ENCODE results near the gene ZNF681. TPM values are rescaled to one million over a fixed set of nuclear protein-coding genes. Genes with fewer than 3 reads are reported as not detected.

The ZNF681 gene
- total and polyA plus RNA-seq, 2 of the 13 experiments (the other 11 are each of a cell fraction or from before 2014, with no cell fraction given), result not detected

GRCh38 chr19:23784274-23784673 is 25.6 kb upstream of the ZNF681 start (continued):
- TF ChIP-seq, protein P1, sequence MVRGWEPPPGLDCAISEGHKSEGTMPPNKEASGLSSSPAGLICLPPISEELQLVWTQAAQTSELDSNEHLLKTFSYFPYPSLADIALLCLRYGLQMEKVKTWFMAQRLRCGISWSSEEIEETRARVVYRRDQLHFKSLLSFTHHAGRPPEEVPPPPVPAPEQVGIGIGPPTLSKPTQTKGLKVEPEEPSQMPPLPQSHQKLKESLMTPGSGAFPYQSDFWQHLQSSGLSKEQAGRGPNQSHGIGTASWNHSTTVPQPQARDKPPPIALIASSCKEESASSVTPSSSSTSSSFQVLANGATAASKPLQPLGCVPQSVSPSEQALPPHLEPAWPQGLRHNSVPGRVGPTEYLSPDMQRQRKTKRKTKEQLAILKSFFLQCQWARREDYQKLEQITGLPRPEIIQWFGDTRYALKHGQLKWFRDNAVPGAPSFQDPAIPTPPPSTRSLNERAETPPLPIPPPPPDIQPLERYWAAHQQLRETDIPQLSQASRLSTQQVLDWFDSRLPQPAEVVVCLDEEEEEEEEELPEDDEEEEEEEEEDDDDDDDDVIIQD (CRISPR knock-in tag; IDR thresholded peaks at IDR 0.05; ENCODE audit: low read depth), result no peak
- TF ChIP-seq PREB (CRISPR knock-in tag; IDR thresholded peaks at IDR 0.05), result no peak

GRCh38 chr19:23783636-23784035 is 24.9 kb upstream of the ZNF681 start:
- in situ Hi-C loops (cut with HindIII; ENCODE audit: extremely low pct_ligation_motif_present, low pct_unique_long_range_greater_than_20kb), result no loop called here
- ATAC-seq, result no peak
- H3K27ac ChIP-seq (ENCODE audit: extremely low read length, insufficient read depth, low read length), result no peak overlapping the region
- TF ChIP-seq PHF21A (CRISPR knock-in tag; IDR thresholded peaks at IDR 0.05), result no peak
- no peak for TF ChIP-seq PLRG1 (conservative IDR thresholded peaks at IDR 0.05)
- TF ChIP-seq GMEB1 (CRISPR knock-in tag; IDR thresholded peaks at IDR 0.05; ENCODE audit: borderline replicate concordance), result no peak
- TF ChIP-seq NONO (IDR thresholded peaks at IDR 0.05), result no peak
- no peak for TF ChIP-seq NONO (CRISPR knock-in tag; conservative IDR thresholded peaks at IDR 0.05)
- TF ChIP-seq DDIT3 (CRISPR knock-in tag; IDR thresholded peaks at IDR 0.05), result no peak
- no peak for TF ChIP-seq POLR2G (IDR thresholded peaks at IDR 0.05; ENCODE audit: low read depth, low read length)
- no peak for TF ChIP-seq ZNF335 (CRISPR knock-in tag; IDR thresholded peaks at IDR 0.05)
- no peak for TF ChIP-seq TMF1 (CRISPR knock-in tag; IDR thresholded peaks at IDR 0.05; ENCODE audit: low read depth)
- no peak for TF ChIP-seq ZNF343 (CRISPR knock-in tag; IDR thresholded peaks at IDR 0.05)
- no peak for TF ChIP-seq PAXIP1 (CRISPR knock-in tag; conservative IDR thresholded peaks at IDR 0.05)

More at GRCh38 chr19:23783636-23784035, 24.9 kb upstream of the ZNF681 start:
- Histone ChIP-seq H3K4me2 (ENCODE audit: low read depth, low read length) (no peak overlapping the region), H3K27me3 (ENCODE audit: control insufficient read depth in 1 of 2, insufficient read depth in 2 of 2, low read length in 2 of 2) (no peaks in the 10 kb centered on the region), H3K9ac (ENCODE audit: insufficient read depth, low read depth, low read length) (no peak overlapping the region), H3K79me2 (ENCODE audit: insufficient read depth, low read length) (no peaks in the 10 kb centered on the region), H3K4me3 (replicated peaks in 1 of 3; ENCODE audit: insufficient read depth in 1 of 3, low read depth in 2 of 3, low read length in 3 of 3) (no peak overlapping the region), H2AFZ (ENCODE audit: low read length) (no peak overlapping the region), H4K20me1 (ENCODE audit: insufficient read depth, low read length) (no peaks in the 10 kb centered on the region), H3K4me1 (ENCODE audit: insufficient read depth, low read length) (no peaks in the 10 kb centered on the region), H3K9me3 (ENCODE audit: low read length) (peaks cover 95% of the 10 kb centered on the region), H3K36me3 (replicated peaks in 1 of 2; ENCODE audit: control insufficient read depth in 1 of 2, insufficient read depth in 2 of 2, low read length in 2 of 2) (no peaks in the 10 kb centered on the region)
- FAIRE-seq (no peak), DNase-seq (ENCODE audit: low spot score) (no peak)
- intact Hi-C loops (cut with micrococcal nuclease; ENCODE audit: unreplicated experiment), result no loop called here
- BruUV-seq (replicated peaks), result no TSS peak
- POLR2A ChIA-PET, result no interaction called here
- WGBS (ENCODE audit: low lambda C conversion rate), result 0% methylated on average over 1 of the region's 1 CpG
- CTCF ChIA-PET (ENCODE audit: low intra/inter-chr PET ratio, low total read pairs), result no interaction called here
